ENCODE measurements around the gene DENND1A.

DENND1A gene

GRCh38 chr9:123691765-123692303, 238.1 kb downstream of the DENND1A start:
- in situ Hi-C loops (cut with HindIII; ENCODE audit: low sequenced_read_pairs) = no loop called here

- in situ Hi-C loops (cut with HindIII; ENCODE audit: low sequenced_read_pairs) = no loop called here
Observed at GRCh38 chr9:123689701-123690428, 240.1 kb downstream of the DENND1A start.

DNA sequence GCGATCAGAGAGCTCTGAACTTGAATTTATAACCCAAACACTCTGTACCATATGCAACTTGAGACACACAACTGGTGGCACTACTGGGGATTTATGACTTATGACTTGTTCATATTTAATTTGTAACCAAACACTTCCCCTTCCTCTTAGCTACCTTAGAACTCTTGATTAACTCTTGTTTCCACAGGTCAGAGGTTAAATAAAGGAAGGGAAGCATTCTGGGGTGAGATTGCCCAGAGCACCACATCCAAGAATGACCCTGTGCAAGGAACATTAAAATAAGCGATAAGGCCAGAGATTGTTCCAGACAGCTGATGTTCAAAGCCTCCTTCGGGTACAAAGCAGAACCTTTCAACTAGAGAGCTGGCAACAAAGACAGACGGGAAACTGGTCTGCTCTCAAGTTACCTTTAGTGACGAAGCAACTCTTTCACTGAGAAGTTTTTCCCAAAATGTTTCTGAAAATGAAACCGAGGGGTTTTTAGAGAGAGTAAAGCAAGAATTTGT, 242.6 kb downstream of the DENND1A start:
- in situ Hi-C loops (cut with HindIII; ENCODE audit: low sequenced_read_pairs) = no loop called here

- in situ Hi-C loops (cut with HindIII; ENCODE audit: low sequenced_read_pairs) = no loop called here
Observed at GRCh38 chr9:123686829-123687192, 243.1 kb downstream of the DENND1A start.

GRCh38 chr9:123686131-123686828, 243.6 kb downstream of the DENND1A start:
- in situ Hi-C loops (cut with HindIII; ENCODE audit: low sequenced_read_pairs) = no loop called here

DNA sequence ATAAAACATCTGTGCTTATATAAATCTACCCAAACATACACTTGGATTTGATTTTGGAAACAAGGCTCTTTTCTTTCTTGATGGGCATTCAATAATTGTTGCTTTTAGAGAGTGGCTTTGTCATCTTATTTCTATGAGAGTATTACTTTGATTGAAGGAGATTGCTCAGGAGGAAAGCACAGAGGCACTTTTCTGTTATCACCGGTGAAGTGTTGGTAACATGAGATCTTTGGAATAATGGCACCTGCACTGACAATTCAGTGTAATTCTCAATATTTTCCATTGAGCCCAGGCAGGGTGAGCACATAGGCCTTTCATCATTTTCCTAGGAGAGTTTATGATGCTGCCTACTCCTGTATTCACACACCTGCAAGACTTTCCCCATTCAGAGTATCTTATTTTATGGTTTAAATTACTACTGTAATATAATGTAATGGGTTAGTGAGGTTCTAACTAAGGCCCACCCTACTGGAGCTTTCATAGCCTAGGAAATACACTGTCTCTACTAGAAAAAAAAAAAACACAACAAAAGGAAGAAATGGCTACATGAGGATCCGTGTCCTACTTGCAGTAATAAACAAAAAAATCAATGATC, 244.3 kb downstream of the DENND1A start:
- in situ Hi-C loops (cut with HindIII; ENCODE audit: low sequenced_read_pairs) = no loop called here

GRCh38 chr9:123684393-123685149, 245.4 kb downstream of the DENND1A start:
- in situ Hi-C loops (cut with HindIII; ENCODE audit: low sequenced_read_pairs) = no loop called here

GRCh38 chr9:123682746-123683145, 247.2 kb downstream of the DENND1A start:
- in situ Hi-C loops (cut with HindIII; ENCODE audit: low sequenced_read_pairs) = no loop called here

DNA sequence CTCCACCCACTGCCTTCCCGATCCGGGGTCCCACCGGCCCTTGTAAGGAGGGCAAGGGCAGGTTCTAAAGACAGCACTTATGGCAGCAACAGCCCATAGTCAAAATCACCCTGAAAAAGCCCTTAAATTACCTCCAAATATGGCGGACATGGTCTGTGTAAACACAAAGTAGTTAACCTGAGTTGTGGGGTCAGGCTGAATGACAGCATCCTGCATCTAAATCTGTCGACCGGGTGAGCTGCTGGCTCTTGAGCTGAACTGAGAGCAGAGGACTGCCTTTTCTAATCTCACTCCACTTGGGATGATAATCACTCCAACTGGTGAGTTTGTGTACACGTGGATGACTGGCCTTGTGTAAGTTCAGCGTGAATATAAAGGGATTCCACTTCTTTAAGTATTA, 249.6 kb downstream of the DENND1A start:
- in situ Hi-C loops (cut with HindIII; ENCODE audit: low sequenced_read_pairs) = no loop called here

DNA sequence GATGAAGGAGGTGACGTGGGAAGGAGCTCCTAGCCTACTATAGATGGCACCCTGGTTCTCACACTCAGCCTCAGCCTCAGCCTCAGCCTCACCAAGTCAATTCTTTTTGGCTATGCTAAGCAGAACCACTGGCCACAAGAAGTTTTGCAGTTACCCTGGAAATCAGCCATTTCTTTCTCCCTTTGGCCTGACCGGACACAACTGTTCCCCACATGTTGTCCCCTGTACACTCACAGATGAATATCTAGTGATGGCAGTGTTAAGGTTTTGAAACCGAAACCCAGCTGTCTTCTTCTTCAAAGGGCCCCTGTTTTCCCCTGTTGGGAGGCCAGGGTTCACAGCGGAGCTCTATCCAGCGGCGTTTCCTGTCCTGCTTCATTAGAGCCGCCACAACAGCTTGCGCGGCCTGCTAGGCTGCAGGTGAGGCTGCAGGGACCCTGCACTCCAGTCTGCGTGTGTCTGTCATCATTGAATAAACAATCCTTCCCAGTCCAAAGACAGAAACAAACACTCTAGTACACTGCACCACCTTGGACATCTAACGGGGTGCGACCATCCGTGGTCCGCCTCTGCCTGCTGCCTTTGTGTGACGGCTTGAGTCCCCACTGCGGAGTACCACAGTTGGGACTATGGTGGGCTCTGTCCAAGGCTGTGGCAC, 250.5 kb downstream of the DENND1A start:
- in situ Hi-C loops (cut with HindIII; ENCODE audit: low sequenced_read_pairs) = no loop called here

- in situ Hi-C loops (cut with HindIII; ENCODE audit: low sequenced_read_pairs) = no loop called here
Observed at GRCh38 chr9:123678878-123679329, 251.0 kb downstream of the DENND1A start.

- in situ Hi-C loops (cut with HindIII; ENCODE audit: low sequenced_read_pairs) = no loop called here
Observed at GRCh38 chr9:123678038-123678877, 251.7 kb downstream of the DENND1A start.

DNA sequence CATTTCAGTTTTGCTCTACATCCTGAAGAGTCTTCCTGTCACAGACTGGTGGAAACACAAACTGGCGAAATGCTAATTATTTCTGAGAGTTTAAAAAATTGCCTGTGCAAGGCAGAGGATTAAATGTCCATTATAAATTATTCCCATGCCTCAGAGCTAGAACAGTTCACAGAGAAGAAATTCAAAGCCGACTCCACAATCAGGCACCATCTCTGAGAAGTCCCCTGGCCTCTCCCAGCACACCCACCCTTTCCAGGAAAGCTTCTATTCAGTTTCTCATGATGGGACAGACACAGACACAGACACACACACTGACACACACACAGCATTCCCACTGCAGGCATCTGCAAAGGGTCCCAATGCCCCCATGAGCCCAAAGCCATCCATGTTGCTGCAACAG, 253.1 kb downstream of the DENND1A start:
- in situ Hi-C loops (cut with HindIII; ENCODE audit: low sequenced_read_pairs) = no loop called here

- in situ Hi-C loops (cut with HindIII; ENCODE audit: low sequenced_read_pairs) = no loop called here
Observed at GRCh38 chr9:123669346-123669745, 260.6 kb downstream of the DENND1A start.

- in situ Hi-C loops (cut with HindIII; ENCODE audit: low sequenced_read_pairs) = no loop called here
Observed at GRCh38 chr9:123663529-123663928, 266.4 kb downstream of the DENND1A start.

- in situ Hi-C loops (cut with HindIII; ENCODE audit: low sequenced_read_pairs) = no loop called here
Observed at GRCh38 chr9:123662057-123662776, 267.7 kb downstream of the DENND1A start.

DNA sequence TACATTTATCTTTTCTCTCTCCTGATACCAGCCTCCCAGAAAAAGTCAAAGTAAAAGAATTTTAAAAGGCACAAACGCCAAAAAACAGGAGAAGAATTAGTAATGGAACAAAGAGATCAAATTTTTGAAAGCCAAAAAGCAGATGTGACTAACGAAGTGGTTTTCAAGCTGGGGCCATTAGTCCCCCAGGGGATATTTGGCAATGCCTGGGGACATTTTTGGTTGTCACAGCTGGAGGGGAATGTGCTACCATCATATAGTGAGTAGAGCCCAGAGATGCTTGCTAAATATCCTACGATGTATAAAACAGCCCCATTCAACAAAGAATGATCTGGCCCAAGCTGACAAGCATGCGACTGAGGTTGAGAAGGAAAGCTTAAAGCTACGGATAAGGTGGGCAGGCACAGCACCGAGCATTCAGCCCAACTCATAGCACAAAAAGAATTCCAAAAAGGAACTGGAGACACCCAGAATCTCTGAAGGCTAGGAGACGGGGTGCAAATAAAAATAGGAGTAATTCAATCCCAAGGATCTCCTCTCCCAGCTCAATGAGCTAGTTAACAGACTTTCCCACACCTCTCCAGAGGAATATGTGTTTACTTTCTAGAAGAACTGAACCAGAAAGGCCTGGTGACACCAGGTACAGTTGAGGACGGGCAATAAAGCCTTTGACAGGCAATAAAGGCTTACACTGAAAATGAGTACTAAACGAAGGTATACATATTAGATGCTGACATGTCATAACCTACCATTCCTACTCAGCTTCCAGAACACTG, 269.0 kb downstream of the DENND1A start:
- in situ Hi-C loops (cut with HindIII; ENCODE audit: low sequenced_read_pairs) = no loop called here

DNA sequence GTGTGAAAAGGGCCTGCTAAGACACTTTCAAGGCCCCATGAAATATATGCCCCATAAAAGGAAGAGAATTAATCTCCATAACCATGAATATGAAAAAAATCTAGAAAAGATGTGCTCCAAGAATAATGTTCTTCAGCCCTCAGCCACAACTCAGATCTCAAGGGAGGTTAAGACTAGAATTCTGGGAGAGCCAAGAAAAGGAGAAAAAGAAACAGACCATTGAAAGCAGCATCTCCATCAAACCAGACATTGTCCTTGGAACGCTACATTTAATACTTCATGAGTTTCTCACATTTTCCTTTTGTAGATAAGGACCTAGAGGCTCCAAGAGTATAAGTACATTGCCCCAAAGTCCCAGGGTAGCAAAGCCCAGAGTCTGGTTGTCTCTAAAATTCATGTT, 270.6 kb downstream of the DENND1A start:
- in situ Hi-C loops (cut with HindIII; ENCODE audit: low sequenced_read_pairs) = no loop called here

Data from endothelial cell of hepatic sinusoid (primary cell).